SK-N-SH (cell line): ENCODE data around the gene IL3. TPM values are rescaled to one million over a fixed set of nuclear protein-coding genes. Genes with fewer than 3 reads are reported as not detected.

ENCODE experiments used
- CTCF ChIA-PET: fragments of 300-600, 350-600 bp; formaldehyde crosslinking; extraction: SDS; loops from one replicate; lab custom pipeline; 2021; lab: Yijun Ruan, JAX
- POLR2A ChIA-PET: fragments of 350-600 bp; sonication (Branson Sonifier 250); formaldehyde crosslinking; extraction: SDS; loops from one replicate; lab custom pipeline; 2020; ENCODE audit warnings: antibody characterized with exemption, inconsistent platforms; lab: Yijun Ruan, JAX
- DNase-seq: peaks from one replicate; pipeline ENCODE4 v3.0.0; 2012
- H2AFZ ChIP-seq: fragments of 200-600 bp; sonication (generic); 2 replicates; pipeline ENCODE4 v1.8.1; 2016; ENCODE audit warnings: antibody characterized with exemption, mild to moderate bottlenecking, low read depth
- H3F3A ChIP-seq: fragments of 200-600 bp; sonication (generic); replicated peaks from 2 replicates; pipeline ENCODE3; 2016; ENCODE audit warnings: antibody characterized with exemption, mild to moderate bottlenecking; ENCODE audit not compliant: insufficient read depth
- H3K27ac ChIP-seq, 2 experiments: fragments of 200-500 bp in 1 of 2; fragments of 200-600 bp in 1 of 2; sonication (Bioruptor generic) in 1 of 2; sonication (generic), shearing (Covaris generic) in 1 of 2; 2 replicates each; pipeline versions ENCODE4 v1.5.1 to v1.6.1; 2014 to 2016; ENCODE audit warnings: low read depth in 2 of 2, inconsistent platforms in 1 of 2, low read length in 1 of 2, mild to moderate bottlenecking in 1 of 2, mixed read lengths in 1 of 2
- H3K27me3 ChIP-seq: fragments of 200-600 bp; sonication (generic), shearing (Covaris generic); 2 replicates; pipeline ENCODE4 v1.6.1; 2016; ENCODE audit warnings: mixed run types; ENCODE audit not compliant: insufficient read depth
- H3K36me3 ChIP-seq, 2 experiments: fragments of 200-500 bp in 1 of 2; fragments of 200-600 bp in 1 of 2; sonication (Bioruptor generic) in 1 of 2; sonication (generic) in 1 of 2; replicated peaks in 1 of 2; 2 replicates each; pipeline versions ENCODE3 to v1.5.1; 2014 to 2016; ENCODE audit warnings: low read length in 1 of 2, mild to moderate bottlenecking in 1 of 2; ENCODE audit not compliant: insufficient read depth in 2 of 2, control insufficient read depth in 1 of 2
- H3K4me1 ChIP-seq, 2 experiments: fragments of 200-500 bp in 1 of 2; fragments of 200-600 bp in 1 of 2; sonication (Bioruptor generic) in 1 of 2; sonication (generic), shearing (Covaris generic) in 1 of 2; 2 replicates each; pipeline versions ENCODE4 v1.5.1 to v1.6.1; 2014 to 2016; ENCODE audit warnings: low read depth in 1 of 2, low read length in 1 of 2, mixed run types in 1 of 2; ENCODE audit not compliant: insufficient read depth in 2 of 2, control insufficient read depth in 1 of 2
- H3K4me2 ChIP-seq: fragments of 200-600 bp; sonication (generic), shearing (Covaris generic); 2 replicates; pipeline ENCODE4 v1.6.1; 2017; ENCODE audit warnings: mixed run types
- H3K4me3 ChIP-seq, 2 experiments: fragments of 200-500 bp in 1 of 2; fragments of 200-600 bp in 1 of 2; sonication (Bioruptor generic) in 1 of 2; sonication (generic), shearing (Covaris generic) in 1 of 2; 2 replicates each; pipeline versions ENCODE4 v1.5.1 to v1.8.1; 2014 to 2016; ENCODE audit warnings: low read depth in 2 of 2, inconsistent platforms in 1 of 2, low read length in 1 of 2, mild to moderate bottlenecking in 1 of 2, mixed read lengths in 1 of 2, moderate library complexity in 1 of 2
- H3K79me2 ChIP-seq: fragments of 200-600 bp; sonication (generic); 2 replicates; pipeline ENCODE4 v1.8.1; 2017; ENCODE audit warnings: mild to moderate bottlenecking; ENCODE audit not compliant: insufficient read depth
- H3K9ac ChIP-seq: fragments of 200-600 bp; sonication (generic); 2 replicates; pipeline ENCODE4 v1.6.1; 2017; ENCODE audit warnings: mixed run types
- H3K9me2 ChIP-seq: fragments of 200-600 bp; sonication (generic); 2 replicates; pipeline ENCODE4 v1.6.1; 2017; ENCODE audit warnings: mixed run types
- H3K9me3 ChIP-seq: fragments of 200-600 bp; sonication (generic); 2 replicates; pipeline ENCODE4 v1.6.1; 2017; ENCODE audit warnings: mixed run types, mild to moderate bottlenecking, moderate library complexity
- H4K20me1 ChIP-seq: fragments of 200-600 bp; sonication (generic); 2 replicates; pipeline ENCODE4 v1.6.1; 2017; ENCODE audit warnings: mild to moderate bottlenecking, mixed run types; ENCODE audit not compliant: insufficient read depth
- CHD2 ChIP-seq: fragments of 150-350 bp; IDR thresholded peaks from 2 replicates; pipeline ENCODE4 v1.6.1; 2018; ENCODE audit warnings: low read length; ENCODE audit not compliant: partially characterized antibody
- ELF1 ChIP-seq: IDR thresholded peaks from 2 replicates; pipeline ENCODE4 v1.4.0; 2012
- EZH2phosphoT487 ChIP-seq: fragments of 200-600 bp; sonication (generic); IDR thresholded peaks from 2 replicates; pipeline ENCODE4 v1.6.1; 2017; ENCODE audit warnings: low read depth, mixed run types, mild to moderate bottlenecking, antibody characterized with exemption, moderate library complexity, borderline replicate concordance
- FOSL2 ChIP-seq: IDR thresholded peaks from 2 replicates; pipeline ENCODE4 v1.4.0; 2012; ENCODE audit warnings: low read depth, mild to moderate bottlenecking, moderate library complexity, borderline replicate concordance
- GABPA ChIP-seq: IDR thresholded peaks from 2 replicates; pipeline ENCODE4 v1.4.0; 2012; ENCODE audit warnings: low read depth, mild to moderate bottlenecking
- JUND ChIP-seq: IDR thresholded peaks from 2 replicates; pipeline ENCODE4 v1.4.0; 2012
- MXI1 ChIP-seq: IDR thresholded peaks from 2 replicates; pipeline ENCODE4 v1.6.1; 2012; ENCODE audit warnings: mild to moderate bottlenecking, low read depth, low read length, improper control_type of control experiment
- NFIC ChIP-seq: IDR thresholded peaks from 2 replicates; pipeline ENCODE4 v1.4.0; 2012; ENCODE audit warnings: borderline replicate concordance
- NRF1 ChIP-seq: IDR thresholded peaks from 2 replicates; pipeline ENCODE4 v1.6.1; 2012; ENCODE audit warnings: low read depth, mild to moderate bottlenecking, low read length
- POLR2AphosphoS5 ChIP-seq: IDR thresholded peaks from 2 replicates; pipeline ENCODE4 v1.6.1; 2012; ENCODE audit warnings: low read depth, low read length
- RAD21 ChIP-seq: IDR thresholded peaks from 2 replicates; pipeline ENCODE4 v1.6.1; 2012; ENCODE audit warnings: mild to moderate bottlenecking, low read length
- RCOR1 ChIP-seq: fragments of 150-350 bp; IDR thresholded peaks from 2 replicates; pipeline ENCODE4 v1.6.1; 2017; ENCODE audit warnings: antibody characterized with exemption, low read length
- REST ChIP-seq: IDR thresholded peaks from 2 replicates; pipeline ENCODE4 v1.6.1; 2012; ENCODE audit warnings: mild to moderate bottlenecking, low read depth, low read length, moderate library complexity
- RXRA ChIP-seq: IDR thresholded peaks from 2 replicates; pipeline ENCODE4 v1.4.0; 2012; ENCODE audit warnings: low read depth, mild to moderate bottlenecking, borderline replicate concordance
- TAF1 ChIP-seq: IDR thresholded peaks from 2 replicates; pipeline ENCODE4 v1.6.1; 2012; ENCODE audit warnings: low read depth, mild to moderate bottlenecking, low read length, moderate library complexity, borderline replicate concordance
- USF2 ChIP-seq: fragments of 150-350 bp; IDR thresholded peaks from 2 replicates; pipeline ENCODE4 v1.6.1; 2017; ENCODE audit warnings: antibody characterized with exemption, low read length, low read depth, borderline replicate concordance
- YY1 ChIP-seq: IDR thresholded peaks from 2 replicates; pipeline ENCODE4 v1.4.0; 2012; ENCODE audit warnings: low read depth, mild to moderate bottlenecking
- WGBS: methylation state at CpG from one replicate; pipeline ENCODE4 v1.1.6; 2017; ENCODE audit warnings: low lambda C conversion rate; 5-methylcytosine and 5-hydroxymethylcytosine counted together
- polyA plus RNA-seq, 3 experiments: library from polyadenylated mRNA; depleted of rRNA; stranded (reverse); fragments of >200 nt; gene quantifications; 2 replicates each; pipeline ENCODE4 v1.2.3, GENCODE V29; 2012
- TF ChIP-seq, protein P1 (sequence below): IDR thresholded peaks from 2 replicates; pipeline ENCODE4; 2012
- TF ChIP-seq, protein P2 (sequence below): IDR thresholded peaks from 2 replicates; pipeline ENCODE4 v1.4.0; 2012; ENCODE audit warnings: low read depth, borderline replicate concordance

Gene IL3
- polyA plus RNA-seq, 1 of the 3 experiments (the other 2 are of a cell fraction): not detected

GRCh38 chr5:132017738-132018625, 42.5 kb upstream of the IL3 start:
- Histone ChIP-seq H3F3A (no peaks in the 10 kb centered on the region), H3K36me3 (no peaks in the 10 kb centered on the region), H3K4me3 (no peak overlapping the region), H4K20me1 (no peaks in the 10 kb centered on the region), H2AFZ (no peak overlapping the region), H3K4me2 (no peak overlapping the region), H3K9ac (no peak overlapping the region), H3K27me3 (no peaks in the 10 kb centered on the region; the same call in 1 of the 2 replicates), H3K9me3 (no peaks in the 10 kb centered on the region), H3K9me2 (no peaks in the 10 kb centered on the region), H3K79me2 (no peaks in the 10 kb centered on the region), H3K27ac (no peak overlapping the region), H3K4me1 (no peaks in the 10 kb centered on the region)
- no peak for TF ChIP-seq NFIC
- TF ChIP-seq USF2: no peak
- no peak for TF ChIP-seq NRF1
- TF ChIP-seq RXRA: no peak
- TF ChIP-seq, protein P1, sequence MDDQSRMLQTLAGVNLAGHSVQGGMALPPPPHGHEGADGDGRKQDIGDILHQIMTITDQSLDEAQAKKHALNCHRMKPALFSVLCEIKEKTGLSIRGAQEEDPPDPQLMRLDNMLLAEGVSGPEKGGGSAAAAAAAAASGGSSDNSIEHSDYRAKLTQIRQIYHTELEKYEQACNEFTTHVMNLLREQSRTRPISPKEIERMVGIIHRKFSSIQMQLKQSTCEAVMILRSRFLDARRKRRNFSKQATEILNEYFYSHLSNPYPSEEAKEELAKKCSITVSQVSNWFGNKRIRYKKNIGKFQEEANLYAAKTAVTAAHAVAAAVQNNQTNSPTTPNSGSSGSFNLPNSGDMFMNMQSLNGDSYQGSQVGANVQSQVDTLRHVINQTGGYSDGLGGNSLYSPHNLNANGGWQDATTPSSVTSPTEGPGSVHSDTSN: no peak
- TF ChIP-seq, protein P2, sequence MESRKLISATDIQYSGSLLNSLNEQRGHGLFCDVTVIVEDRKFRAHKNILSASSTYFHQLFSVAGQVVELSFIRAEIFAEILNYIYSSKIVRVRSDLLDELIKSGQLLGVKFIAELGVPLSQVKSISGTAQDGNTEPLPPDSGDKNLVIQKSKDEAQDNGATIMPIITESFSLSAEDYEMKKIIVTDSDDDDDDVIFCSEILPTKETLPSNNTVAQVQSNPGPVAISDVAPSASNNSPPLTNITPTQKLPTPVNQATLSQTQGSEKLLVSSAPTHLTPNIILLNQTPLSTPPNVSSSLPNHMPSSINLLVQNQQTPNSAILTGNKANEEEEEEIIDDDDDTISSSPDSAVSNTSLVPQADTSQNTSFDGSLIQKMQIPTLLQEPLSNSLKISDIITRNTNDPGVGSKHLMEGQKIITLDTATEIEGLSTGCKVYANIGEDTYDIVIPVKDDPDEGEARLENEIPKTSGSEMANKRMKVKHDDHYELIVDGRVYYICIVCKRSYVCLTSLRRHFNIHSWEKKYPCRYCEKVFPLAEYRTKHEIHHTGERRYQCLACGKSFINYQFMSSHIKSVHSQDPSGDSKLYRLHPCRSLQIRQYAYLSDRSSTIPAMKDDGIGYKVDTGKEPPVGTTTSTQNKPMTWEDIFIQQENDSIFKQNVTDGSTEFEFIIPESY: no peak
- TF ChIP-seq MXI1: no peak
- TF ChIP-seq JUND: no peak
- TF ChIP-seq YY1: no peak
- no peak for TF ChIP-seq FOSL2
- TF ChIP-seq EZH2phosphoT487: no peak
- no peak for TF ChIP-seq CHD2
- ChIA-PET POLR2A (no interaction called here), CTCF (interaction anchor here (1.3 kb wide), 1 partner anchor 428 kb away, joined by 4 read pairs; no protein-coding TSS in a partner anchor)
- no peak for DNase-seq
- 42% methylated on average over 10 of the region's 10 CpGs for whole genome bisulfite sequencing

GRCh38 chr5:132019337-132019736, 41.1 kb upstream of the IL3 start:
- Histone ChIP-seq H3K27ac (no peak overlapping the region), H3K9me3 (no peaks in the 10 kb centered on the region), H3K9ac (no peak overlapping the region), H3K9me2 (no peaks in the 10 kb centered on the region), H3K4me2 (no peak overlapping the region), H3F3A (no peaks in the 10 kb centered on the region), H4K20me1 (no peaks in the 10 kb centered on the region), H3K4me1 (no peaks in the 10 kb centered on the region), H3K79me2 (no peaks in the 10 kb centered on the region), H3K36me3 (no peaks in the 10 kb centered on the region), H3K4me3 (no peak overlapping the region), H2AFZ (no peak overlapping the region), H3K27me3 (no peaks in the 10 kb centered on the region; the same call in 1 of the 2 replicates)
- POLR2A ChIA-PET: no interaction called here
- DNase-seq: no peak
- CTCF ChIA-PET: interaction anchor here (1.4 kb wide), 1 partner anchor 44 kb away, joined by 4 read pairs; no protein-coding TSS in a partner anchor
- TF ChIP-seq REST: no peak
- TF ChIP-seq RCOR1: no peak
- no peak for TF ChIP-seq POLR2AphosphoS5
- no peak for TF ChIP-seq TAF1
- TF ChIP-seq CHD2: no peak
- no peak for TF ChIP-seq GABPA
- TF ChIP-seq RAD21: no peak
- TF ChIP-seq ELF1: no peak
- TF ChIP-seq NFIC: no peak
- TF ChIP-seq, protein P1: no peak
